ENCODE results near the gene SSH2.
A peak's percentile ranks its signal among the peaks of the same experiment; 100 is the strongest.

SSH2 gene

GRCh38 chr17:29747660-29748059 lies 182.4 kb downstream of the SSH2 start:
- TF ChIP-seq ZNF449 (tag by site-specific recombination; IDR thresholded peaks at IDR 0.05) (no peak), ZNF664 (tag by site-specific recombination; IDR thresholded peaks at IDR 0.05) (peak; percentile 52; the same call in 1 of the 2 replicates)
- H3K36me3 ChIP-seq (ENCODE audit: control insufficient read depth in 2 of 2, insufficient read depth in 1 of 2, low read length in 2 of 2): no peaks in the 10 kb centered on the region; a peak in 1 of 3 replicates
- ChIA-PET POLR2A (no interaction called here), CTCF (interaction anchor here (2.8 kb wide), 1 partner anchor 108 kb away, joined by 9 read pairs; no protein-coding TSS in a partner anchor)
- H3K27ac ChIP-seq (ENCODE audit: extremely low read depth, low read depth, low read length): no peak overlapping the region
- peaks cover 20% of the 10 kb centered on the region for H3K4me1 ChIP-seq (ENCODE audit: control insufficient read depth, insufficient read depth, low read length)
- no peaks in the 10 kb centered on the region for H3K9me3 ChIP-seq (ENCODE audit: control insufficient read depth, insufficient read depth, low read depth, low read length)
- no peak overlapping the region for H3K4me3 ChIP-seq (ENCODE audit: low read depth, low read length)

GRCh38 chr17:29746669-29747068 lies 183.4 kb downstream of the SSH2 start:
- Histone ChIP-seq H3K4me1 (ENCODE audit: control insufficient read depth, insufficient read depth, low read length) (peaks cover 20% of the 10 kb centered on the region), H3K4me3 (ENCODE audit: low read depth, low read length) (no peak overlapping the region), H3K36me3 (ENCODE audit: control insufficient read depth in 2 of 2, insufficient read depth in 1 of 2, low read length in 2 of 2) (no peaks in the 10 kb centered on the region; a peak in 1 of 3 replicates), H3K27ac (ENCODE audit: extremely low read depth, low read depth, low read length) (no peak overlapping the region), H3K9me3 (ENCODE audit: control insufficient read depth, insufficient read depth, low read depth, low read length) (no peaks in the 10 kb centered on the region)
- ChIA-PET POLR2A (interaction anchor here (0.6 to 0.8 kb wide), 3 partner anchors 14 to 69 kb away, joined by 3 to 6 read pairs (median 3); no protein-coding TSS in a partner anchor), CTCF (interaction anchor here (0.6 to 2.8 kb wide), 2 partner anchors 107 to 144 kb away, joined by 5 to 9 read pairs; no protein-coding TSS in a partner anchor)
- TF ChIP-seq PRDM2 (tag by site-specific recombination; IDR thresholded peaks at IDR 0.05; ENCODE audit: borderline replicate concordance): no peak
- no peak for TF ChIP-seq ZNF140 (tag by site-specific recombination; IDR thresholded peaks at IDR 0.05)
- no peak for TF ChIP-seq ZNF19 (tag by site-specific recombination; IDR thresholded peaks at IDR 0.05; ENCODE audit: low read depth)
- peak; percentile 58 for TF ChIP-seq PRDM6 (tag by site-specific recombination; IDR thresholded peaks at IDR 0.05)

GRCh38 chr17:29744121-29744520 lies 185.9 kb downstream of the SSH2 start:
- Histone ChIP-seq H3K9me3 (ENCODE audit: control insufficient read depth, insufficient read depth, low read depth, low read length) (no peaks in the 10 kb centered on the region), H3K36me3 (ENCODE audit: control insufficient read depth in 2 of 2, insufficient read depth in 1 of 2, low read length in 2 of 2) (no peaks in the 10 kb centered on the region; a peak in 1 of 3 replicates), H3K27ac (ENCODE audit: extremely low read depth, low read depth, low read length) (peak overlapping the region; percentile 0; the same call in 1 of the 2 replicates), H3K4me1 (ENCODE audit: control insufficient read depth, insufficient read depth, low read length) (peaks cover 20% of the 10 kb centered on the region), H3K4me3 (ENCODE audit: low read depth, low read length) (no peak overlapping the region)
- CTCF ChIA-PET: interaction anchor here (0.7 to 0.8 kb wide), 2 partner anchors 9 to 16 kb away, joined by 3 to 4 read pairs; no protein-coding TSS in a partner anchor
- POLR2A ChIA-PET: interaction anchor here (0.6 to 1.4 kb wide), 4 partner anchors 13 to 293 kb away, joined by 3 to 4 read pairs (median 3); no protein-coding TSS in a partner anchor
- TF ChIP-seq MZF1 (tag by site-specific recombination; IDR thresholded peaks at IDR 0.05; ENCODE audit: borderline replicate concordance) (no peak), CTCF (tag by site-specific recombination; IDR thresholded peaks at IDR 0.05) (no peak), ZSCAN18 (tag by site-specific recombination; IDR thresholded peaks at IDR 0.05) (no peak), INSM2 (tag by site-specific recombination; IDR thresholded peaks at IDR 0.05) (no peak), ZNF529 (tag by site-specific recombination; IDR thresholded peaks at IDR 0.05; ENCODE audit: insufficient replicate concordance) (no peak), ZNF548 (tag by site-specific recombination; IDR thresholded peaks at IDR 0.05) (no peak), ZNF580 (tag by site-specific recombination; IDR thresholded peaks at IDR 0.05) (no peak), ZNF133 (tag by site-specific recombination; IDR thresholded peaks at IDR 0.05) (no peak), ZNF707 (tag by site-specific recombination; IDR thresholded peaks at IDR 0.05) (no peak)

All from HEK293 (cell line).